Fibroblast of mammary gland (primary cell): ENCODE measurements around the gene ASB4.
"Not testable (repeated sequence)": the region's sequence is repeated elsewhere in the genome, so short reads cannot be mapped to it uniquely, and the experiment has no call there.

Experiments
- DNase-seq: peaks from one replicate; pipeline ENCODE4 v3.0.0-alpha.2; 2010; ENCODE audit warnings: low read depth
- H3K4me3 ChIP-seq: 2 replicates; pipeline ENCODE4 v1.5.1; 2011; ENCODE audit warnings: low read depth, mild to moderate bottlenecking, low read length, moderate library complexity; ENCODE audit not compliant: control insufficient read depth
- TF ChIP-seq, protein P1 (sequence below): conservative IDR thresholded peaks from 2 replicates; pipeline ENCODE4 v1.5.1; 2011; ENCODE audit warnings: low read depth, low read length, inconsistent platforms; ENCODE audit not compliant: control insufficient read depth, insufficient read depth

The ASB4 gene

DNA sequence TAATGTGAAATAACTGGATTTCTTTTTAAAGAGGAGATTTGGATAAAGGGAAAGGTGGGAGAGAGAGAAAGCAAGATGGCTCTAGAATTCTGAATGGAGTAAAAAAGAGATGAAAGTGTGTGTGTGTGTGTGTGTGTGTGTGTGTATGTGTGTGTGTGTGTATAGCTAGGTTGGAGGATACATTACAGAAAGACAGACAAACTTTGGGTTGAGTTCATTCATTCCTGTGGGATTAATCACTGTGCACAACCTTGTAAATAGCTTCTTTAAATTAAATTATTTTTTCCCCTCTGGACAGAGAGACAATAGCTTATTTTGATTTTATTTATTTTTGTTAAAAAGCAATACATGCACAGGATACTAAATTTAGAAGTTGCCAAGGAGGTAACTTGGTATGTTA, 7.5 kb downstream of the ASB4 start:
- TF ChIP-seq, protein P1, sequence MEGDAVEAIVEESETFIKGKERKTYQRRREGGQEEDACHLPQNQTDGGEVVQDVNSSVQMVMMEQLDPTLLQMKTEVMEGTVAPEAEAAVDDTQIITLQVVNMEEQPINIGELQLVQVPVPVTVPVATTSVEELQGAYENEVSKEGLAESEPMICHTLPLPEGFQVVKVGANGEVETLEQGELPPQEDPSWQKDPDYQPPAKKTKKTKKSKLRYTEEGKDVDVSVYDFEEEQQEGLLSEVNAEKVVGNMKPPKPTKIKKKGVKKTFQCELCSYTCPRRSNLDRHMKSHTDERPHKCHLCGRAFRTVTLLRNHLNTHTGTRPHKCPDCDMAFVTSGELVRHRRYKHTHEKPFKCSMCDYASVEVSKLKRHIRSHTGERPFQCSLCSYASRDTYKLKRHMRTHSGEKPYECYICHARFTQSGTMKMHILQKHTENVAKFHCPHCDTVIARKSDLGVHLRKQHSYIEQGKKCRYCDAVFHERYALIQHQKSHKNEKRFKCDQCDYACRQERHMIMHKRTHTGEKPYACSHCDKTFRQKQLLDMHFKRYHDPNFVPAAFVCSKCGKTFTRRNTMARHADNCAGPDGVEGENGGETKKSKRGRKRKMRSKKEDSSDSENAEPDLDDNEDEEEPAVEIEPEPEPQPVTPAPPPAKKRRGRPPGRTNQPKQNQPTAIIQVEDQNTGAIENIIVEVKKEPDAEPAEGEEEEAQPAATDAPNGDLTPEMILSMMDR: no peak
- no peak overlapping the region for H3K4me3 ChIP-seq
- DNase-seq: peak; percentile 67

DNA sequence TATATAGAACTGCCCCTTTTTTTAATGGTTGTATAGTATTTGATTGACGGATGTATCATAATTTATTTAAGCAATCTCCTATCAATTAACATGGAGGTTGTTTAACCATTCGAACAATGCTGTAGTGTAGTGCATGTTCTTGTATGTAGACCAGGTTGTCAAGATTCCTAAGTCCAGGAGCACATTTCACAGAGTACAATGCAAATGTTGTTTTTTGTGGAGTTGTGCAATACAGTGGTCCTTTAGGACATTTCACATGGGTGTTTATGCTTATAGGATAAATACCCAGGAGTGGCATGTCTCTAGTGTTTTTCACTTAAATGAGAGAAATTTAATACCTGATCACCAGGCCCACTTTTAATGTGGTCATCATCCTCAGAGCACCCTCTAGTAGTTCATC, 8.1 kb downstream of the ASB4 start:
- DNase-seq: no peak
- no peak overlapping the region for H3K4me3 ChIP-seq
- TF ChIP-seq, protein P1: no peak

DNA sequence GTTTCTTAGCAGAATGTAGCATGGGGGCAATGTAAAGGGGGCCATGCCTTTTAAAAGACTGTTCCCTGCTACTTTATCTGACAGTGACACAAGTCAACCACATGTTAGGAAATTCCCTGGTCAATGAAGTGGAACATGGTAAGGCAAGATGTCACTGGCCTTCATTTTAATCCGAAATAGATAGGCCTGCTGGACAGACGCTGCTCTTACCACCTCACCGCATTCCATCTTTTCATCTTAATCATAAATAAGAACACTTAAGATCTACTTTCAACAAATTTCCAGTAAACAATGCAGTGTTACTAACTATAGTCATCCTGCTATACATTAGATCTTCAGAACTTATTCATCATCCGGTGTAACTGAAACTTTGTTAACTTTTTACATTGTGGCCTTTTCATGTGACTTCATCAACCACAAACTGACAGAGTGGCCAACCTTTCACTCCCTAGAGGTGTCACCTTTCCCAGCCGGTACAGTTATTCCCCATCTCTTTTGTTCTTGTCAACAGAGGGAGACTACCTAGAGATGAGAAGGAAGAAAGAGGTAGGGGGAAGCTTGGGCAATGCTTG, 15.6 kb downstream of the ASB4 start:
- TF ChIP-seq, protein P1: no peak
- peak; percentile 18 for DNase-seq
- no peak overlapping the region for H3K4me3 ChIP-seq

DNA sequence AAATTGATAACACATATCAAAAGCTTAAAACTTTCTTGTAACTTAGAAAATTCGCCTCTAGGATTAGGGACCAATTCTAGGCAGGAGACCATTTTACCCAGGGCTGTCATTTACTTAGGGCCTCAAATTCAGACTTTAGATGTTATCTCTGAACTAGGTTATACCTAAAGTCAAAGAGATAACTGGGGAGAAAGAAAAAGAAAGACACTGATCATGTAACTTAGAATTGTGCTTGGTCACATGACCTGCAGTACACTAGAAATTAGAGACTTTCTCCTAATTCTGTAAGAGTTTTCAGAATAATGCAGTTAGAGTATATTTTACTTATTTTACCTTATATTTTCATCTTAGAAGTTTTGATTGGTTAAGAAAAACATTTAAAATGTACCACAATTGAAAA, 16.7 kb downstream of the ASB4 start:
- no peak for DNase-seq

DNA sequence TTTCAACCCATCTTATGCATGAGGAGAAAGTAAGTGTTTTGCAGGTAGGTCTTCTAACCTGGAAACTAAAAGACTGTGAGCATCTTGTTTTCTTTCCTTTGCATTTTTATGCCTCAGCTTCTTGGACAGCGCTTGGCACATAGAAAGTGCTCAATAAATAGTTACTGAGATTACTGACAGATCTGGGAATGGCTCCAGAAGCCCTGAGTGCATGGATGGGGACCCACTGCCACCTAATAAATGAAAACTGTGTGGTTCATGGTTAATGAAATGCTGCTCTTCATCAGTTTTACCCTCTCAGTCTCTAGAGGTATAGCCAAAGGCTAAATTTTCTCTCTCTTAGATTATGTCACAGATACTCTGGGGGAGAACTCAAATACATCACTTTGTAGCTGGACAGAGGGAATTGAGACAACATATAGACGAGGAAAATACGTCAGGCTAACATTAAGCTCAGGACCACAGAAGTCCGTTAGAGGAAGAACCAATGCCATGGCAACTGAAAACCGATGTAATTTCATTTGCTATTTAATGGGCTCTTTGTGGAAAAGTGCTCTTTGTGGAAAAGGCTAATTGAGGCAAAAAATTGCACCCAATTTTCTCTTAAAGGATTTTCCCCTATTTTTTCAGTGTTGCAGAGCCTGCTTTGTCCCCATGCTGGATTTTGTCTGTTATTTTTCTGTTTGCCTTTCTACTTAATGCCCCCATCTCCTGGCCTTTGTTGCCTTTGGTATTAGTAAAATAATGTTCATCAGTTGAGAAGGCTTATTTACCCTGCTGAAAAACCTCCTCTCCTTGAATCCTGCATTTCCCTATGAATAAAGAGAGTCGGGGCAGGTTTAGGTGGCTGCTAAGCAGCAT, 17.8 kb downstream of the ASB4 start:
- no peak for DNase-seq
- TF ChIP-seq, protein P1: no peak

More for the DNA sequence above, 16.7 kb downstream of the ASB4 start:
- H3K4me3 ChIP-seq: no peak overlapping the region
- TF ChIP-seq, protein P1: no peak

DNA sequence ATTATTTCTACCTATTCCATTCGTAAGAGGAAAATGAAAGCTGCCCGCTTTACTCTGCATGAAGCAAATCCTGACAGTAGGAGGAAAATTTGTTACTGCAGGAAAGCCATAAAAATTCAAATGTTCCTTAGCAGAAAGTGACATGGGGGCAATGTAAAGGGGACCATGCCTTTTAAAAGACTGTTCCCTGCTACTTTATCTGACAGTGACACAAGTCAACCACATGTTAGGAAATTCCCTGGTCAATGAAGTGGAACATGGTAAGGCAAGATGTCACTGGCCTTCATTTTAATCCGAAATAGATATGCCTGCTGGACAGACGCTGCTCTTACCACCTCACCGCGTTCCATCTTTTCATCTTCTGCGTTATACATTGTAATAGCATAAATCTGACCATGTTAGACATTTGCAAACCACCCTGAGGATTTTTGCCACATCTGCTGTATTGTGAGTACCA, 18.4 kb downstream of the ASB4 start:
- H3K4me3 ChIP-seq, DNase-seq: not testable (repeated sequence)

More for the DNA sequence above, 17.8 kb downstream of the ASB4 start:
- no peak overlapping the region for H3K4me3 ChIP-seq

DNA sequence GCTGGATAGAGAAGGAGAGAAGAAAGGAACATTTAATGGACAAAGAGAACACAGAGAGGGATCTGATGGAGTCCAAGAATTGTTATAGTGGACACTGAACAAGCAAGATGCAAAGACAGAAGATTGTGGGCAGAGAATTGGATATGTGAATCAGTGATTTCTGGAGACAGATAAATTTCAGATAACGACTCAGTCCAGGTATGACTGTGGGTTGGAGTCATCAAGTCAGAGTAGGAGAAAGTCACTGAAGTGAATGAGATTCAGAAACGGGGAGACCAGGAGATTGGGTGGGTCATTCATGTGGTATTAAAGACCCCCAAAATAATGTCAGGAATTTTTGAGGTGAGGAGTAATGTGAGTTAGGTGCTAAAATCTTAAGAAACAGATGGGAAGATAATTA, 23.0 kb downstream of the ASB4 start:
- no peak for DNase-seq
- no peak overlapping the region for H3K4me3 ChIP-seq
- TF ChIP-seq, protein P1: no peak
